Mononuclear cell (primary cell): Measurements from ENCODE around the gene UBXN10. TPM values are rescaled to one million over a fixed set of nuclear protein-coding genes. Genes with fewer than 3 reads are reported as not detected.
"Not testable (repeated sequence)": the region's sequence is repeated elsewhere in the genome, so short reads cannot be mapped to it uniquely, and the experiment has no call there.

ENCODE experiments used
- H3K27me3 ChIP-seq: 2 replicates; pipeline ENCODE4 v1.6.0; 2011; ENCODE audit warnings: low read length, control low read depth; ENCODE audit not compliant: insufficient read depth
- H3K4me1 ChIP-seq: 2 replicates; pipeline ENCODE4 v1.5.1; 2011; ENCODE audit warnings: mild to moderate bottlenecking, low read length, control low read depth; ENCODE audit not compliant: insufficient read depth
- H3K4me3 ChIP-seq: 2 replicates; pipeline ENCODE4 v1.5.1; 2011; ENCODE audit warnings: mild to moderate bottlenecking, low read length, moderate library complexity
- H3K9me3 ChIP-seq: 2 replicates; pipeline ENCODE4 v1.5.1; 2011; ENCODE audit warnings: low read depth, mild to moderate bottlenecking, control low read depth, low read length
- total RNA-seq: library from RNA; depleted of rRNA; stranded (reverse); fragments of >200 nt; gene quantifications from one replicate; pipeline ENCODE4 v1.2.3, GENCODE V29; 2012

UBXN10 gene
- total RNA-seq, 1 donor, result 0.52 TPM

GRCh38 chr1:20199403-20199802, 13.5 kb downstream of the UBXN10 start:
- no peak overlapping the region for H3K4me3 ChIP-seq
- no peaks in the 10 kb centered on the region for H3K4me1 ChIP-seq
- no peaks in the 10 kb centered on the region for H3K9me3 ChIP-seq
- no peaks in the 10 kb centered on the region for H3K27me3 ChIP-seq

- Histone ChIP-seq H3K4me1 (no peaks in the 10 kb centered on the region), H3K9me3 (no peaks in the 10 kb centered on the region), H3K4me3 (no peak overlapping the region), H3K27me3 (no peaks in the 10 kb centered on the region)
These were observed 13.9 kb downstream of the UBXN10 start for GRCh38 chr1:20199840-20200239.

DNA sequence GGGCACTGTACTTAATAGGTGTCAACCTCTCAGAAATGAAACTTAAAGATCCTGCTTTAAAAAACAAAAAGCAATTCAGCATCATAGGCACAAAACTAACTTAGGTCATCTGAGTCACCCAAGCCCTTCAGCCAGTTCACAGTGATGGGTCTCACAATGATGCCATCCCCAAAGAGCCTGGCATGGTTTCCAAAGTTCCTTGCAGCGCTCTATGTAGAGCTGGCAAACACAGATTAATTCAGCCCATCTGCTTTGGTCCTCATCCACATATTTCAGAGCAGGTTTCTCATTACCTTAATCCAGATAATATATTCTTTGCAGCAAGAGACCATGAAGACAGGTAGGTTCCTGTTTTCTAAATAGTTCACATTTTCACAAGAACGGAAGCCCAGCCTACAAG, 15.1 kb downstream of the UBXN10 start:
- no peaks in the 10 kb centered on the region for H3K9me3 ChIP-seq
- no peaks in the 10 kb centered on the region for H3K4me1 ChIP-seq
- no peak overlapping the region for H3K4me3 ChIP-seq
- no peaks in the 10 kb centered on the region for H3K27me3 ChIP-seq

- H3K9me3 ChIP-seq, result no peaks in the 10 kb centered on the region
- H3K27me3 ChIP-seq, result no peaks in the 10 kb centered on the region
- H3K4me1 ChIP-seq, result no peaks in the 10 kb centered on the region
- H3K4me3 ChIP-seq, result no peak overlapping the region
These were observed 16.3 kb downstream of the UBXN10 start for GRCh38 chr1:20202166-20202565.

- no peaks in the 10 kb centered on the region for H3K9me3 ChIP-seq
- peaks cover 5% of the 10 kb centered on the region for H3K27me3 ChIP-seq
- no peak overlapping the region for H3K4me3 ChIP-seq
- peaks cover 3% of the 10 kb centered on the region for H3K4me1 ChIP-seq
These were observed 21.6 kb downstream of the UBXN10 start for GRCh38 chr1:20207546-20207945.

GRCh38 chr1:20209471-20209870, 23.6 kb downstream of the UBXN10 start:
- Histone ChIP-seq H3K27me3 (peaks cover 13% of the 10 kb centered on the region), H3K9me3 (no peaks in the 10 kb centered on the region), H3K4me1 (peaks cover 10% of the 10 kb centered on the region), H3K4me3 (no peak overlapping the region)

DNA sequence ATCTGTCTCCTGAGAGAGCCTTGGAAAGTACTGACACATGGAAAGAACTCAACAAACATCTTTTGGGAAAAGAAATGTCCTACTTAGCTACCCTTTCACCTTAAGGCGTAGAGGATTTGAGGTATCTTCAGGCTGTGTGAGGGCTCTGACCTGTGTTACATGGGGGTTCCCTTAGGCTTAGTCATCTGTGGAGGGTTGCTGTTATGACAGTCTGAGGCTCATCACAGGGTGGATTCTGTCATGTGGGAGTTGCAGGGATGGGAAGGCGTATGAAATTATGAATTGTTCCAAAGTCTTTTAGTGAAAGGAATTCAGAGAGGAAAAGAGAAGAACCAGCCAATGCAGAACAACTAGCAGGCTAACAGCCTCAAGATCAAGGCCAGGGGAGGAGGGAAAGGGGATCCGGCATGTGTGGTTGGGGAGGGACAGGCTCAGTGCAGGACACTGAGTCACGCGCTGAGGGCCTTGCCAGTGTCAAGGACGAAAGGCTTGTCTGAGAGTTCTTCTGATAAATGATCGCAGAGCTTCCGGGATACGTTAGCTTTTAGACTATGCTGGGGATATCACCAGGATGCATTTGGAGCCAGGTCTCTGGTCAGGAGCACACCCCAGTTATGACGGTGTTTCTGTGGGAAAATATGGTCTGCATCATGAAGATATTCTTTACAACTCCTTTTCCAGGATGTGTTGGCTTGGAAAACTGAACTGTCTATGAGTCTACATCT, 25.0 kb downstream of the UBXN10 start:
- Histone ChIP-seq H3K4me3 (no peak overlapping the region), H3K9me3 (no peaks in the 10 kb centered on the region), H3K4me1 (peaks cover 10% of the 10 kb centered on the region), H3K27me3 (peaks cover 19% of the 10 kb centered on the region)

DNA sequence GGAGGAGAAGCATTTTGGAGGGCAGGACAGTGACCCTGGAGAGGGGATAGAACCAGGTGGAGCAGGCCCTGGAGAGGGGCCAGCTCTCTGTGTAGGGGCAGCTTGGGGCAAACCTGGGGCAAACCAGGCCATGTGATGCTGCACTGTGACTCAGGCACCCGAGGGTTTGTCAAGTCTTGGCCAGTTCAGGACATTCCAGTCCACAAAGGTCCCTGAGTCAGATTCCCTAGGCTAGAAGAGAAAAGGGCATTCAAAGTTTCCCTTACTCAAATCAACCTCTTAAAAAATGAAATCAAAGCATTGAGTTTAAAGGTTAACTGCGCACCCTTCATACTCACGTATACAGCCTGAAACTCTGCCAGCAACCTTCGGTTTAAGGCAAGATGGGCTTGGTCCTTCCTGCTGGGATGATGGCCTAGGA, 25.6 kb downstream of the UBXN10 start:
- peaks cover 22% of the 10 kb centered on the region for H3K27me3 ChIP-seq
- H3K4me1 ChIP-seq, result peaks cover 10% of the 10 kb centered on the region
- H3K4me3 ChIP-seq, result no peak overlapping the region
- no peaks in the 10 kb centered on the region for H3K9me3 ChIP-seq

GRCh38 chr1:20212085-20212684, 26.3 kb downstream of the UBXN10 start:
- Histone ChIP-seq H3K4me1 (peaks cover 10% of the 10 kb centered on the region), H3K4me3 (no peak overlapping the region), H3K9me3 (no peaks in the 10 kb centered on the region), H3K27me3 (peaks cover 23% of the 10 kb centered on the region)

- Histone ChIP-seq H3K4me3 (no peak overlapping the region), H3K9me3 (no peaks in the 10 kb centered on the region), H3K27me3 (peaks cover 23% of the 10 kb centered on the region), H3K4me1 (peaks cover 10% of the 10 kb centered on the region)
These were observed 26.9 kb downstream of the UBXN10 start for GRCh38 chr1:20212685-20213331.

DNA sequence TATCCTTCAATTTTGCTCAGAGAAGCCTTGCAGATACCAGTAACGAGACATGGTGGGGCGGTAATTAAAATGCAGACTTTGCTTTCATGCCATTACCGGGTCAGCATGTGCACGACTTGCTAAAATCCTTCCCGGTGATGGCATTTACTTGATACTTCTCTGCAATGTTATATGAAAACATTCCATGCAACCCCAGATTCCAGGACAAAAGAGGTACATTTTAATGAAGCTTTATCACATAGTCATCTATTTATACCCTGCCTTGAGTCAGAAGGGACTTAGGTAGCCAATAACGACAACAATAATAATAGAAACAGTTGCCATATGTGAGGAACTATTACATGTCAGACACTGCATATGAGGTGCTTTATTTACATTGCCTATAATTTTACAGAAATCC, 29.8 kb downstream of the UBXN10 start:
- H3K4me1 ChIP-seq, result peaks cover 10% of the 10 kb centered on the region

DNA sequence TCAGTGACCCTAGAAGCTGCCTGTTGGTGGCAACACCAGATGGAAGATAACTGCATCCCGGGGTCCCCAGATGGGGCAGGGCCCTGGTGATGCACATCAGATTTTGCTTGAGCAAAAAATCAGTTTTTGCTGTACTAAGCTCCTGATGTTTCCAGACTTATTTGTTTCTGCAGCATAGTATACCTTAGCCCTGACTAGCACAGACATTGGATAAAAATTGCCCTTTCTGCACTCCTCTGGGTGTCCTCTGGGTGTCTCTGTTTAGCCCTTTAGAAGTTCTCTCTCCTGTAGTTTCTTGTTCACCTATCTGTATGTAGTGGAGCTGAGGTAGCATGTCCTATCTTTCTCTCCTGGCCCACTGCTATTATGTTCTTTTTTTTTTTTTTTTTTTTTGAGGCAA, 30.7 kb downstream of the UBXN10 start:
- H3K27me3 ChIP-seq, result peaks cover 25% of the 10 kb centered on the region
- H3K4me1 ChIP-seq, result peaks cover 10% of the 10 kb centered on the region
- H3K9me3 ChIP-seq, result no peaks in the 10 kb centered on the region
- H3K4me3 ChIP-seq, result no peak overlapping the region

More for the DNA sequence above, 29.8 kb downstream of the UBXN10 start:
- no peaks in the 10 kb centered on the region for H3K9me3 ChIP-seq
- H3K4me3 ChIP-seq, result no peak overlapping the region
- H3K27me3 ChIP-seq, result peaks cover 25% of the 10 kb centered on the region

- not testable (repeated sequence) for H3K4me1 ChIP-seq, H3K4me3 ChIP-seq, H3K9me3 ChIP-seq
- peaks cover 14% of the 10 kb centered on the region for H3K27me3 ChIP-seq
These were observed 33.2 kb downstream of the UBXN10 start for GRCh38 chr1:20219053-20219452.

GRCh38 chr1:20220036-20220435, 34.1 kb downstream of the UBXN10 start:
- H3K27me3 ChIP-seq, result peaks cover 13% of the 10 kb centered on the region
- H3K9me3 ChIP-seq, result no peaks in the 10 kb centered on the region
- no peak overlapping the region for H3K4me3 ChIP-seq
- no peaks in the 10 kb centered on the region for H3K4me1 ChIP-seq

- peaks cover 20% of the 10 kb centered on the region for H3K27me3 ChIP-seq
These were observed 37.2 kb downstream of the UBXN10 start for GRCh38 chr1:20223106-20223505.

More at GRCh38 chr1:20223106-20223505, 37.2 kb downstream of the UBXN10 start:
- Histone ChIP-seq H3K9me3 (no peaks in the 10 kb centered on the region), H3K4me1 (no peaks in the 10 kb centered on the region), H3K4me3 (no peak overlapping the region)
